ENCODE data around the gene TEX22.
A peak's percentile ranks its signal among the peaks of the same experiment; 100 is the strongest.

Gene TEX22

GRCh38 chr14:105398044-105398725 is at the start of gene TEX22 (continued):
- TF ChIP-seq, protein P1, sequence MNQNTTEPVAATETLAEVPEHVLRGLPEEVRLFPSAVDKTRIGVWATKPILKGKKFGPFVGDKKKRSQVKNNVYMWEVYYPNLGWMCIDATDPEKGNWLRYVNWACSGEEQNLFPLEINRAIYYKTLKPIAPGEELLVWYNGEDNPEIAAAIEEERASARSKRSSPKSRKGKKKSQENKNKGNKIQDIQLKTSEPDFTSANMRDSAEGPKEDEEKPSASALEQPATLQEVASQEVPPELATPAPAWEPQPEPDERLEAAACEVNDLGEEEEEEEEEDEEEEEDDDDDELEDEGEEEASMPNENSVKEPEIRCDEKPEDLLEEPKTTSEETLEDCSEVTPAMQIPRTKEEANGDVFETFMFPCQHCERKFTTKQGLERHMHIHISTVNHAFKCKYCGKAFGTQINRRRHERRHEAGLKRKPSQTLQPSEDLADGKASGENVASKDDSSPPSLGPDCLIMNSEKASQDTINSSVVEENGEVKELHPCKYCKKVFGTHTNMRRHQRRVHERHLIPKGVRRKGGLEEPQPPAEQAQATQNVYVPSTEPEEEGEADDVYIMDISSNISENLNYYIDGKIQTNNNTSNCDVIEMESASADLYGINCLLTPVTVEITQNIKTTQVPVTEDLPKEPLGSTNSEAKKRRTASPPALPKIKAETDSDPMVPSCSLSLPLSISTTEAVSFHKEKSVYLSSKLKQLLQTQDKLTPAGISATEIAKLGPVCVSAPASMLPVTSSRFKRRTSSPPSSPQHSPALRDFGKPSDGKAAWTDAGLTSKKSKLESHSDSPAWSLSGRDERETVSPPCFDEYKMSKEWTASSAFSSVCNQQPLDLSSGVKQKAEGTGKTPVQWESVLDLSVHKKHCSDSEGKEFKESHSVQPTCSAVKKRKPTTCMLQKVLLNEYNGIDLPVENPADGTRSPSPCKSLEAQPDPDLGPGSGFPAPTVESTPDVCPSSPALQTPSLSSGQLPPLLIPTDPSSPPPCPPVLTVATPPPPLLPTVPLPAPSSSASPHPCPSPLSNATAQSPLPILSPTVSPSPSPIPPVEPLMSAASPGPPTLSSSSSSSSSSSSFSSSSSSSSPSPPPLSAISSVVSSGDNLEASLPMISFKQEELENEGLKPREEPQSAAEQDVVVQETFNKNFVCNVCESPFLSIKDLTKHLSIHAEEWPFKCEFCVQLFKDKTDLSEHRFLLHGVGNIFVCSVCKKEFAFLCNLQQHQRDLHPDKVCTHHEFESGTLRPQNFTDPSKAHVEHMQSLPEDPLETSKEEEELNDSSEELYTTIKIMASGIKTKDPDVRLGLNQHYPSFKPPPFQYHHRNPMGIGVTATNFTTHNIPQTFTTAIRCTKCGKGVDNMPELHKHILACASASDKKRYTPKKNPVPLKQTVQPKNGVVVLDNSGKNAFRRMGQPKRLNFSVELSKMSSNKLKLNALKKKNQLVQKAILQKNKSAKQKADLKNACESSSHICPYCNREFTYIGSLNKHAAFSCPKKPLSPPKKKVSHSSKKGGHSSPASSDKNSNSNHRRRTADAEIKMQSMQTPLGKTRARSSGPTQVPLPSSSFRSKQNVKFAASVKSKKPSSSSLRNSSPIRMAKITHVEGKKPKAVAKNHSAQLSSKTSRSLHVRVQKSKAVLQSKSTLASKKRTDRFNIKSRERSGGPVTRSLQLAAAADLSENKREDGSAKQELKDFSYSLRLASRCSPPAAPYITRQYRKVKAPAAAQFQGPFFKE (tag by site-specific recombination; IDR thresholded peaks at IDR 0.05; ENCODE audit: borderline replicate concordance), result no peak
- TF ChIP-seq ZNF169 (tag by site-specific recombination; IDR thresholded peaks at IDR 0.05), result no peak
- no peak for TF ChIP-seq ZNF645 (tag by site-specific recombination; IDR thresholded peaks at IDR 0.05)
- TF ChIP-seq KLF17 (tag by site-specific recombination; IDR thresholded peaks at IDR 0.05), result peak; percentile 81
- no peak for TF ChIP-seq ZNF292 (tag by site-specific recombination; IDR thresholded peaks at IDR 0.05; ENCODE audit: borderline replicate concordance, low read depth)
- no peak for TF ChIP-seq ZNF114 (tag by site-specific recombination; IDR thresholded peaks at IDR 0.05)
- peak; percentile 20 for TF ChIP-seq ZNF324 (tag by site-specific recombination; IDR thresholded peaks at IDR 0.05)
- TF ChIP-seq ZNF747 (tag by site-specific recombination; IDR thresholded peaks at IDR 0.05), result no peak
- TF ChIP-seq ZNF623 (tag by site-specific recombination; IDR thresholded peaks at IDR 0.05), result no peak
- TF ChIP-seq BCL11B (tag by site-specific recombination; IDR thresholded peaks at IDR 0.05; ENCODE audit: low read depth), result peak; percentile 88
- TF ChIP-seq ZNF266 (tag by site-specific recombination; IDR thresholded peaks at IDR 0.05; ENCODE audit: low read depth), result no peak
- no peak for TF ChIP-seq ZNF223 (tag by site-specific recombination; IDR thresholded peaks at IDR 0.05)
- no peak for TF ChIP-seq HOXC10 (CRISPR knock-in tag; IDR thresholded peaks at IDR 0.05)
- TF ChIP-seq ZSCAN18 (tag by site-specific recombination; IDR thresholded peaks at IDR 0.05), result no peak
- no peak for TF ChIP-seq ZNF18 (tag by site-specific recombination; IDR thresholded peaks at IDR 0.05)
- TF ChIP-seq ZNF398 (tag by site-specific recombination; IDR thresholded peaks at IDR 0.05), result peak; percentile 25; the same call in 1 of the 2 replicates
- TF ChIP-seq ZFP3 (tag by site-specific recombination; IDR thresholded peaks at IDR 0.05; ENCODE audit: low read depth), result no peak
- no peak for TF ChIP-seq ZNF596 (tag by site-specific recombination; IDR thresholded peaks at IDR 0.05)
- TF ChIP-seq ZNF677 (tag by site-specific recombination; IDR thresholded peaks at IDR 0.05), result peak; percentile 49; the same call in 1 of the 2 replicates
- no peak for TF ChIP-seq ZBTB21 (tag by site-specific recombination; IDR thresholded peaks at IDR 0.05)
- TF ChIP-seq ZNF791 (tag by site-specific recombination; IDR thresholded peaks at IDR 0.05), result no peak
- TF ChIP-seq ZBTB6 (tag by site-specific recombination; IDR thresholded peaks at IDR 0.05), result peak; percentile 64; the same call in 1 of the 2 replicates
- TF ChIP-seq KLF7 (tag by site-specific recombination; IDR thresholded peaks at IDR 0.05; ENCODE audit: borderline replicate concordance), result peak; percentile 57; the same call in 1 of the 2 replicates
